HG02938 (cell line): ENCODE data around the gene CHRND.

ENCODE experiments used
- ATAC-seq: cut with Tn5 transposase; IDR thresholded peaks from one replicate; pipeline ENCODE4 v1.9.1; 2021; ENCODE audit warnings: mild to moderate bottlenecking, moderate library complexity; ENCODE audit not compliant: unreplicated experiment

Gene CHRND

GRCh38 chr2:232541195-232541960, 15.4 kb downstream of the CHRND start:
- no peak for ATAC-seq

- ATAC-seq, result no peak
These were observed 16.2 kb downstream of the CHRND start for GRCh38 chr2:232541961-232542714.

- ATAC-seq, result no peak
These were observed 16.9 kb downstream of the CHRND start for GRCh38 chr2:232542715-232543467.

- ATAC-seq, result no peak
These were observed 17.5 kb downstream of the CHRND start for GRCh38 chr2:232543491-232543890.

- no peak for ATAC-seq
These were observed 18.1 kb downstream of the CHRND start for GRCh38 chr2:232543928-232544631.

GRCh38 chr2:232544674-232545073, 18.7 kb downstream of the CHRND start:
- ATAC-seq, result no peak

- no peak for ATAC-seq
These were observed 19.8 kb downstream of the CHRND start for GRCh38 chr2:232545511-232546375.

GRCh38 chr2:232547991-232548390, 22.0 kb downstream of the CHRND start:
- no peak for ATAC-seq

- no peak for ATAC-seq
These were observed 23.8 kb downstream of the CHRND start for GRCh38 chr2:232549655-232550353.

- ATAC-seq, result peak; percentile 92
These were observed 24.6 kb downstream of the CHRND start, which contains the start of the genes EIF4E2 and TIGD1 for GRCh38 chr2:232550354-232551249. TSS of gene EIF4E2 (plus strand) at chr2:232550689. CDS start at chr2:232550725, 36 bp downstream. TSS of gene TIGD1 (minus strand) at chr2:232550557. CDS start at chr2:232549882, 675 bp downstream.

GRCh38 chr2:232551250-232551638, 25.3 kb downstream of the CHRND start:
- ATAC-seq, result no peak

- no peak for ATAC-seq
These were observed 25.8 kb downstream of the CHRND start for GRCh38 chr2:232551776-232552175.

- no peak for ATAC-seq
These were observed 30.5 kb downstream of the CHRND start for GRCh38 chr2:232556426-232556825.

- no peak for ATAC-seq
These were observed 36.7 kb downstream of the CHRND start for GRCh38 chr2:232562515-232563151.

GRCh38 chr2:232563580-232563979, 37.6 kb downstream of the CHRND start:
- no peak for ATAC-seq

- no peak for ATAC-seq
These were observed 41.8 kb downstream of the CHRND start for GRCh38 chr2:232567721-232568120.

- no peak for ATAC-seq
These were observed 42.2 kb downstream of the CHRND start for GRCh38 chr2:232568161-232568560.

- no peak for ATAC-seq
These were observed 43.6 kb downstream of the CHRND start for GRCh38 chr2:232569541-232569940.
